ENCODE measurements around the gene JAK3.

- TF ChIP-seq CTCF (IDR thresholded peaks at IDR 0.05), result no peak
- TF ChIP-seq POLR2A (IDR thresholded peaks at IDR 0.05), result no peak
Measured at GRCh38 chr19:17802137-17802858, 45.5 kb downstream of the JAK3 start.
